A673 (cell line): Measurements from ENCODE around the gene CDYL. TPM values are rescaled to one million over a fixed set of nuclear protein-coding genes. Genes with fewer than 3 reads are reported as not detected.

Source experiments
- BruUV-seq: library from RNA; stranded (reverse); fragments of 400-500 nt; replicated peaks from 2 replicates; lab custom pipeline; 2021; lab: Mats Ljungman, UMichigan
- CTCF ChIA-PET: fragments of 300-600 bp; sonication (Branson Sonifier 250); formaldehyde crosslinking; loops from one replicate; lab custom pipeline; 2022; ENCODE audit warnings: antibody characterized with exemption; lab: Charles Lee
- POLR2A ChIA-PET: fragments of 300-600 bp; sonication (Branson Sonifier 250); formaldehyde crosslinking; loops from one replicate; lab custom pipeline; 2022; ENCODE audit warnings: antibody characterized with exemption; ENCODE audit not compliant: low non-redundant PET; lab: Charles Lee
- DNase-seq: peaks from one replicate; pipeline ENCODE4 v3.0.0-alpha.2; 2015; ENCODE audit warnings: low spot score
- H3K27ac ChIP-seq: fragments of 200-600 bp; sonication (generic); 2 replicates; pipeline ENCODE4 v1.5.1; 2016; ENCODE audit warnings: mixed run types, low read depth, mild to moderate bottlenecking, mixed read lengths, antibody characterized with exemption, low read length; ENCODE audit not compliant: poor library complexity, severe bottlenecking
- H3K27me3 ChIP-seq: fragments of 200-600 bp; sonication (generic); replicated peaks from 2 replicates; pipeline ENCODE4 v1.6.1; 2017; ENCODE audit warnings: mixed run types, low read depth, mild to moderate bottlenecking, mixed read lengths, antibody characterized with exemption, low read length; ENCODE audit not compliant: insufficient read depth, poor library complexity
- H3K36me3 ChIP-seq: fragments of 200-600 bp; sonication (generic); 2 replicates; pipeline ENCODE4 v1.6.1; 2016; ENCODE audit warnings: mixed run types, mild to moderate bottlenecking, mixed read lengths, antibody characterized with exemption, low read length; ENCODE audit not compliant: insufficient read depth, poor library complexity, severe bottlenecking
- H3K4me1 ChIP-seq: fragments of 200-600 bp; sonication (generic); 2 replicates; pipeline ENCODE4 v1.6.1; 2017; ENCODE audit warnings: mixed run types, mild to moderate bottlenecking, mixed read lengths, antibody characterized with exemption, low read length; ENCODE audit not compliant: insufficient read depth, poor library complexity, severe bottlenecking
- H3K4me3 ChIP-seq: fragments of 200-600 bp; sonication (generic); 2 replicates; pipeline ENCODE4 v1.5.1; 2016; ENCODE audit warnings: low read depth, mixed run types, mild to moderate bottlenecking, mixed read lengths, low read length; ENCODE audit not compliant: poor library complexity, severe bottlenecking
- H3K9me3 ChIP-seq: fragments of 200-600 bp; sonication (generic); 2 replicates; pipeline ENCODE4 v1.6.1; 2016; ENCODE audit warnings: mixed run types, low read depth, mild to moderate bottlenecking, mixed read lengths, antibody characterized with exemption, low read length; ENCODE audit not compliant: poor library complexity, severe bottlenecking
- EZH2 ChIP-seq: fragments of 200-600 bp; sonication (generic); IDR thresholded peaks from 2 replicates; pipeline ENCODE4 v1.6.1; 2017; ENCODE audit warnings: borderline replicate concordance, low read depth, mild to moderate bottlenecking, mixed read lengths, antibody characterized with exemption, low read length; ENCODE audit not compliant: poor library complexity, severe bottlenecking
- intact Hi-C: fragments of 100-400 bp; cut with micrococcal nuclease; formaldehyde crosslinking; loops from one replicate; pipeline ENCODE4 v1.10.0; 2022; ENCODE audit not compliant: unreplicated experiment
- total RNA-seq: library from RNA; stranded (reverse); gene quantifications from 2 replicates; pipeline ENCODE4 v1.2.3, GENCODE V29; 2021
- TF ChIP-seq, protein P1 (sequence below): fragments of 300-800, 200-600 bp; sonication (generic); conservative IDR thresholded peaks from 2 replicates; pipeline ENCODE4 v1.5.1; 2017; ENCODE audit warnings: low read depth, mild to moderate bottlenecking, antibody characterized with exemption, low read length, moderate library complexity, mixed read lengths

The CDYL gene
- total RNA-seq, 1 experiment from 2014 or later: 57.6 TPM

DNA sequence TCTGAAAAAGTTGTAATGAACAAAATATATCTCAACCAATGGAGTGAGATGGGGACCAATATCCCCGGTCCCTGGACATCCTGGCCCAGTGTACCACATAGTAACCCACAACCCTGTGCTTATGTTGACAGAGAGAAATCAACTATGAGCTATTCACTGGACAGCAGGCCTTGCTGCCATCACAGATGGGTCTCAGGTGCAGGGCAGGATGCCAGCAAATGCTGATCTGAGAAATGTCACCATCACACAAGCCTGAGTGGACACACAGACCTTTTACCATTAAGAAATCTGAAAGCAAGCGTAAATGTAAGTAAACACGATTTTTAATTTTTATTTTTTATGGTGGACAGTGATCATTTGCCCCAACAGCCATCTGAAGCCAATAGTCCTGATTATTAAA, 218.5 kb downstream of the CDYL start:
- BruUV-seq: no TSS peak
- Histone ChIP-seq H3K36me3 (peaks cover 11% of the 10 kb centered on the region), H3K27me3 (no peaks in the 10 kb centered on the region), H3K9me3 (no peaks in the 10 kb centered on the region), H3K27ac (no peak overlapping the region), H3K4me3 (no peak overlapping the region), H3K4me1 (no peaks in the 10 kb centered on the region)
- intact Hi-C loops: no loop called here
- POLR2A ChIA-PET: no interaction called here
- TF ChIP-seq, protein P1, sequence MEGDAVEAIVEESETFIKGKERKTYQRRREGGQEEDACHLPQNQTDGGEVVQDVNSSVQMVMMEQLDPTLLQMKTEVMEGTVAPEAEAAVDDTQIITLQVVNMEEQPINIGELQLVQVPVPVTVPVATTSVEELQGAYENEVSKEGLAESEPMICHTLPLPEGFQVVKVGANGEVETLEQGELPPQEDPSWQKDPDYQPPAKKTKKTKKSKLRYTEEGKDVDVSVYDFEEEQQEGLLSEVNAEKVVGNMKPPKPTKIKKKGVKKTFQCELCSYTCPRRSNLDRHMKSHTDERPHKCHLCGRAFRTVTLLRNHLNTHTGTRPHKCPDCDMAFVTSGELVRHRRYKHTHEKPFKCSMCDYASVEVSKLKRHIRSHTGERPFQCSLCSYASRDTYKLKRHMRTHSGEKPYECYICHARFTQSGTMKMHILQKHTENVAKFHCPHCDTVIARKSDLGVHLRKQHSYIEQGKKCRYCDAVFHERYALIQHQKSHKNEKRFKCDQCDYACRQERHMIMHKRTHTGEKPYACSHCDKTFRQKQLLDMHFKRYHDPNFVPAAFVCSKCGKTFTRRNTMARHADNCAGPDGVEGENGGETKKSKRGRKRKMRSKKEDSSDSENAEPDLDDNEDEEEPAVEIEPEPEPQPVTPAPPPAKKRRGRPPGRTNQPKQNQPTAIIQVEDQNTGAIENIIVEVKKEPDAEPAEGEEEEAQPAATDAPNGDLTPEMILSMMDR: no peak
- no peak for TF ChIP-seq EZH2
- CTCF ChIA-PET: no interaction called here
- DNase-seq: no peak

DNA sequence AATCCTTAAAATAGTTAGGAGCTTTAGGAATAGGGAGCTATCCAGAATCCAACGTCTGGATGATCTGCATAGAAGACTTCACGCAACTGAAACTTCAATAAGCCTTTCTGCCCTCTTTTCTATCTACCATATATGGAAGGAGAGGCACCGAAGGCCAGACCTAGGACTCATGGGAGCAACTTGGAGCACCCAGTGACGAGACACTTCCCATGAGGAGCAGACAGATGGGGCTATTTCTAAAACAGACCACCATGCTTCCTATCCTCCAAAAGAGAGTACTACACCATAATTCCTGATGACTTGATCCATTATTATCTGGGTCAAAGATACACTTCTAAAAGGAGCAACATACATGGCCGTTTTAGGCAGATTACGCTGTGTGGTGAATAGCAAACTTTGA, 221.7 kb downstream of the CDYL start:
- Histone ChIP-seq H3K9me3 (no peaks in the 10 kb centered on the region), H3K4me1 (no peaks in the 10 kb centered on the region), H3K36me3 (peaks cover 12% of the 10 kb centered on the region), H3K27me3 (no peaks in the 10 kb centered on the region), H3K4me3 (no peak overlapping the region), H3K27ac (no peak overlapping the region)
- TF ChIP-seq EZH2: no peak
- TF ChIP-seq, protein P1: no peak
- ChIA-PET POLR2A (no interaction called here), CTCF (no interaction called here)
- BruUV-seq: no TSS peak
- DNase-seq: no peak
- intact Hi-C loops: no loop called here

DNA sequence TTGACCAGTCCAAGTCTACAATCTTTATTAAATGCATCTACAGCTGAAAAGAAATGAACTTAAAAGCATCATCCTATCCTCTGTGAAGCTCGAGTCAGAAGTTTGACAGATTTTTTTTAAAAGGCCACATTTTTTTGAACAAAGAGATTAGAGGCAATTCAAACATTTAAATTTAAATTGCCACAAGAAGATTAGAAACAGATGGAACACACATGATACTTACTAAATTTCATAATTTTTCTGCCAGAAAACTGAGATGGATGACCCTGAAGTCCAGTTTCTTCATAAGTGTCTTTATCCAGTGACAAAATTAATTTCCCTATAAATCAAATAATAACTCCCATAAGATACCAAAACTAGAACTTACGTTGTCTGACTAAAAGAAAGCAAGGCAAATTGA, 223.4 kb downstream of the CDYL start:
- H3K4me3 ChIP-seq: no peak overlapping the region
- peaks cover 12% of the 10 kb centered on the region for H3K36me3 ChIP-seq
- H3K4me1 ChIP-seq: no peaks in the 10 kb centered on the region
- ChIA-PET POLR2A (no interaction called here), CTCF (no interaction called here)
- H3K9me3 ChIP-seq: no peaks in the 10 kb centered on the region
- TF ChIP-seq, protein P1: no peak
- TF ChIP-seq EZH2: no peak
- no peak for DNase-seq
- no peaks in the 10 kb centered on the region for H3K27me3 ChIP-seq
- intact Hi-C loops: no loop called here
- no peak overlapping the region for H3K27ac ChIP-seq
- BruUV-seq: no TSS peak
